Activated T-cell treated with anti-CD3 and anti-CD28 coated beads, Interleukin-2, amount 50 U/mL, for 48 hours (primary cell): ENCODE data around the gene SELENOK.

Source experiments
- DNase-seq, 2 experiments: peaks; one replicate each; pipeline ENCODE4 v3.0.0-alpha.2; 2020

The SELENOK gene

GRCh38 chr3:53841296-53841695, 50.4 kb downstream of the SELENOK start:
- no peak for DNase-seq

- DNase-seq, result no peak
These were observed 54.3 kb downstream of the SELENOK start for GRCh38 chr3:53837331-53837730.

GRCh38 chr3:53836084-53836872, 55.4 kb downstream of the SELENOK start:
- no peak for DNase-seq

- DNase-seq, result no peak
These were observed 56.4 kb downstream of the SELENOK start for GRCh38 chr3:53835257-53835656.

- DNase-seq, result no peak
These were observed 57.1 kb downstream of the SELENOK start for GRCh38 chr3:53834429-53835095.
